B cell (primary cell): ENCODE data around the gene PHF12. TPM values are rescaled to one million over a fixed set of nuclear protein-coding genes. Genes with fewer than 3 reads are reported as not detected.

Source experiments
- ATAC-seq: fragments of 200-7000 bp; cut with Tn5 transposase; one replicate; pipeline ENCODE4 v1.10.0; 2021; ENCODE audit warnings: low read depth, mild to moderate bottlenecking, moderate number of reproducible peaks, moderate library complexity
- CTCF ChIA-PET: fragments of 350-600 bp; sonication (Branson Sonifier 250); formaldehyde crosslinking; loops from one replicate; lab custom pipeline; 2021; ENCODE audit warnings: antibody characterized with exemption, inconsistent platforms; lab: Charles Lee
- POLR2A ChIA-PET: fragments of 350-600 bp; sonication (Branson Sonifier 250); formaldehyde crosslinking; loops from one replicate; lab custom pipeline; 2021; ENCODE audit warnings: antibody characterized with exemption; lab: Charles Lee
- DNase-seq: peaks from one replicate; pipeline ENCODE4 v3.0.0; 2013
- H2AFZ ChIP-seq: 2 replicates; pipeline ENCODE4 v1.6.1; 2012; ENCODE audit warnings: mild to moderate bottlenecking, low read depth, low read length; ENCODE audit not compliant: insufficient read depth, poor library complexity, severe bottlenecking
- H3K27ac ChIP-seq, 2 donors: 1 replicate in 1 of 2; 2 replicates in 1 of 2; pipeline ENCODE4 v1.5.1; 2012 to 2013; ENCODE audit warnings: low read length in 2 of 2, mild to moderate bottlenecking in 2 of 2, moderate library complexity in 1 of 2
- H3K27me3 ChIP-seq, 4 experiments: fragments of 200-600 bp in 1 of 4; sonication (generic) in 1 of 4; replicated peaks in 1 of 4; 1 replicate in 2 of 4; 2 replicates in 2 of 4; pipeline versions ENCODE4 v1.6.1 to v1.7.0; 2013 to 2016; ENCODE audit warnings: low read length in 3 of 4, mild to moderate bottlenecking in 2 of 4, mixed read lengths in 1 of 4, moderate library complexity in 1 of 4; ENCODE audit not compliant: insufficient read depth in 4 of 4, control insufficient read depth in 3 of 4; ENCODE audit errors: control extremely low read depth in 1 of 4
- H3K36me3 ChIP-seq, 2 experiments: replicated peaks in 1 of 2; 1 replicate in 1 of 2; 2 replicates in 1 of 2; pipeline versions ENCODE4 v1.6.1 to v1.7.1; 2013; ENCODE audit warnings: low read length in 1 of 2; ENCODE audit not compliant: insufficient read depth in 2 of 2, control insufficient read depth in 1 of 2; ENCODE audit errors: control extremely low read depth in 1 of 2, extremely low read depth in 1 of 2
- H3K4me1 ChIP-seq, 2 donors: fragments of 200-600 bp in 1 of 2; sonication (generic) in 1 of 2; 1 replicate in 1 of 2; 2 replicates in 1 of 2; pipeline versions ENCODE4 v1.5.1 to v1.6.1; 2013 to 2017; ENCODE audit warnings: low read length in 2 of 2; ENCODE audit not compliant: control insufficient read depth in 2 of 2, insufficient read depth in 2 of 2
- H3K4me2 ChIP-seq: replicated peaks from 2 replicates; pipeline ENCODE3; 2012; ENCODE audit warnings: mild to moderate bottlenecking, low read depth, low read length; ENCODE audit not compliant: poor library complexity, severe bottlenecking
- H3K4me3 ChIP-seq, 5 experiments: fragments of 200-600 bp in 1 of 5; sonication (generic) in 1 of 5; 1 replicate in 3 of 5; 2 replicates in 2 of 5; pipeline versions ENCODE4 v1.5.1 to v1.7.0; 2011 to 2016; ENCODE audit warnings: low read length in 4 of 5, mild to moderate bottlenecking in 4 of 5, low read depth in 2 of 5, control low read depth in 1 of 5, moderate library complexity in 1 of 5; ENCODE audit not compliant: insufficient read depth in 1 of 5; ENCODE audit errors: control extremely low read depth in 1 of 5, extremely low read depth in 1 of 5
- H3K79me2 ChIP-seq: fragments of 200-600 bp; sonication (generic); one replicate; pipeline ENCODE4 v1.6.0; 2016; ENCODE audit warnings: low read length; ENCODE audit not compliant: control insufficient read depth, insufficient read depth
- H3K9ac ChIP-seq: fragments of 200-600 bp; sonication (generic); 2 replicates; pipeline ENCODE4 v1.6.1; 2017; ENCODE audit warnings: mild to moderate bottlenecking, low read length, moderate library complexity
- H3K9me3 ChIP-seq, 3 donors: one replicate each; pipeline versions ENCODE4 v1.6.1 to v1.7.1; 2013; ENCODE audit warnings: low read length in 2 of 3; ENCODE audit not compliant: control insufficient read depth in 2 of 3, insufficient read depth in 1 of 3; ENCODE audit errors: control extremely low read depth in 1 of 3
- H4K20me1 ChIP-seq: 2 replicates; pipeline ENCODE4 v1.6.0; 2012; ENCODE audit warnings: mild to moderate bottlenecking, low read length; ENCODE audit not compliant: insufficient read depth, control insufficient read depth, poor library complexity, severe bottlenecking
- H3K27ac Mint-ChIP-seq: one replicate; pipeline ENCODE4 v1.8.0; 2021; ENCODE audit warnings: mixed read lengths
- H3K27me3 Mint-ChIP-seq: one replicate; pipeline ENCODE4 v1.8.0; 2021; ENCODE audit warnings: mixed read lengths
- H3K4me1 Mint-ChIP-seq: one replicate; pipeline ENCODE4 v1.8.0; 2021; ENCODE audit warnings: mixed read lengths
- H3K4me3 Mint-ChIP-seq: one replicate; pipeline ENCODE4 v1.8.0; 2021; ENCODE audit warnings: mixed read lengths
- H3K9me3 Mint-ChIP-seq: one replicate; pipeline ENCODE4 v1.8.0; 2022; ENCODE audit warnings: mixed read lengths; ENCODE audit not compliant: insufficient read depth
- EZH2 ChIP-seq: IDR thresholded peaks from 2 replicates; pipeline ENCODE4 v1.6.1; 2012; ENCODE audit warnings: borderline replicate concordance, low read depth, mild to moderate bottlenecking, moderate library complexity, low read length; ENCODE audit not compliant: insufficient read depth, poor library complexity, severe bottlenecking
- WGBS: methylation state at CpG from one replicate; pipeline ENCODE4 v1.1.5; 2013; ENCODE audit warnings: missing lambda C conversion rate; ENCODE audit not compliant: insufficient coverage; 5-methylcytosine and 5-hydroxymethylcytosine counted together
- intact Hi-C: fragments of 100-400 bp; cut with micrococcal nuclease; formaldehyde crosslinking; loops from one replicate; pipeline ENCODE4 v1.10.0; 2022
- polyA plus RNA-seq: library from polyadenylated mRNA; depleted of rRNA; stranded (reverse); fragments of >200 nt; gene quantifications from 2 replicates; pipeline ENCODE4 v1.2.3, GENCODE V29; 2012
- total RNA-seq, 2 donors: library from RNA; stranded (reverse); fragments of 120-200 nt in 1 of 2; gene quantifications; 1 replicate in 1 of 2; 2 replicates in 1 of 2; pipeline versions ENCODE4 v1.2.3 to v1.2.4, GENCODE V29; 2013 to 2022
- TF ChIP-seq, protein P1 (sequence below): fragments of 200-600 bp; IDR thresholded peaks from one replicate; pipeline ENCODE4 v1.8.0; 2022; ENCODE audit warnings: antibody characterized with exemption, mild to moderate bottlenecking

The PHF12 gene
- total and polyA plus RNA-seq, 2 donors (not counting 1 experiment from before 2014, with no cell fraction given): 116 to 140 TPM

DNA sequence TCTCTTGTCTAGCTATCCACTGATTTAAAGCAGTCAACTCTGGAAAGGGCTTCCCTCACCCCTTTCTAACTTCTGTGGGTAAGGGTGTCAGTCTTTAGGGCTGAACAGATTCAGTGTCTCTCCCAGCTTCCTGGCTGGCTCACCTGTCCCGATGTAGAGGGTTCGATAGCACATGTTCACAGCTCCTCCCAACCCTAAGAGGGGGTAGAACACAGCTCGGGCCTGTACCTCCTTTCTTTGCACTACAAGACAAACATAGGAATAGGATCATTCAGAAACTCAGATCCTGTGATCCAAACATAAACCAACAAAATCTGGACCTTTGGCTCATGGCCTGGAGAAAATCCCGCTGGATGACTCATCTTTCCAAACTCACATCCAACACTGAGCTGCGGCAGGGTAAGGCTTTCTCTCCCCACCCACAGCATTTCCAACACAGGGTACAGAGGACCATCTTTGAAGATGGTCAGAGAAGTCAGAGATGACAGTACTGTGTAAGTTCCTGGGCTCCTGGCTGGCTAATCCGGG, 42.6 kb downstream of the PHF12 start:
- 92% methylated on average over 2 of the region's 6 CpGs for WGBS
- H3K36me3 ChIP-seq: peaks cover 6 to 80% of the 10 kb centered on the region in 2 experiments
- DNase-seq (no peak), ATAC-seq (no peak)
- ChIA-PET POLR2A (interaction anchor here (0.5 to 1.0 kb wide), 2 partner anchors 41 to 250 kb away, joined by 3 to 6 read pairs; no protein-coding TSS in a partner anchor), CTCF (interaction anchor here (0.6 to 8.9 kb wide), 9 partner anchors 8 to 182 kb away, joined by 3 to 91 read pairs (median 6); partner anchors contain the start of genes FLOT2 and TLCD1)
- no peaks in the 10 kb centered on the region for H3K27me3 ChIP-seq
- no peaks in the 10 kb centered on the region for H3K4me1 Mint-ChIP-seq
- no peak overlapping the region for H3K27ac ChIP-seq
- H2AFZ ChIP-seq: no peak overlapping the region
- H3K9me3 ChIP-seq: no peaks in the 10 kb centered on the region
- no peaks in the 10 kb centered on the region for H3K27me3 Mint-ChIP-seq
- H3K4me3 Mint-ChIP-seq: no peak overlapping the region
- intact Hi-C loops: no loop called here
- peaks cover 3% of the 10 kb centered on the region for H3K79me2 ChIP-seq
- H3K4me1 ChIP-seq: no peaks in the 10 kb centered on the region
- no peak overlapping the region for H3K4me3 ChIP-seq
- no peaks in the 10 kb centered on the region for H3K9me3 Mint-ChIP-seq
- peaks cover 15% of the 10 kb centered on the region for H4K20me1 ChIP-seq
- no peak overlapping the region for H3K27ac Mint-ChIP-seq
- H3K9ac ChIP-seq: no peak overlapping the region
- TF ChIP-seq, protein P1, sequence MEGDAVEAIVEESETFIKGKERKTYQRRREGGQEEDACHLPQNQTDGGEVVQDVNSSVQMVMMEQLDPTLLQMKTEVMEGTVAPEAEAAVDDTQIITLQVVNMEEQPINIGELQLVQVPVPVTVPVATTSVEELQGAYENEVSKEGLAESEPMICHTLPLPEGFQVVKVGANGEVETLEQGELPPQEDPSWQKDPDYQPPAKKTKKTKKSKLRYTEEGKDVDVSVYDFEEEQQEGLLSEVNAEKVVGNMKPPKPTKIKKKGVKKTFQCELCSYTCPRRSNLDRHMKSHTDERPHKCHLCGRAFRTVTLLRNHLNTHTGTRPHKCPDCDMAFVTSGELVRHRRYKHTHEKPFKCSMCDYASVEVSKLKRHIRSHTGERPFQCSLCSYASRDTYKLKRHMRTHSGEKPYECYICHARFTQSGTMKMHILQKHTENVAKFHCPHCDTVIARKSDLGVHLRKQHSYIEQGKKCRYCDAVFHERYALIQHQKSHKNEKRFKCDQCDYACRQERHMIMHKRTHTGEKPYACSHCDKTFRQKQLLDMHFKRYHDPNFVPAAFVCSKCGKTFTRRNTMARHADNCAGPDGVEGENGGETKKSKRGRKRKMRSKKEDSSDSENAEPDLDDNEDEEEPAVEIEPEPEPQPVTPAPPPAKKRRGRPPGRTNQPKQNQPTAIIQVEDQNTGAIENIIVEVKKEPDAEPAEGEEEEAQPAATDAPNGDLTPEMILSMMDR: no peak
- no peak for TF ChIP-seq EZH2
- no peak overlapping the region for H3K4me2 ChIP-seq

DNA sequence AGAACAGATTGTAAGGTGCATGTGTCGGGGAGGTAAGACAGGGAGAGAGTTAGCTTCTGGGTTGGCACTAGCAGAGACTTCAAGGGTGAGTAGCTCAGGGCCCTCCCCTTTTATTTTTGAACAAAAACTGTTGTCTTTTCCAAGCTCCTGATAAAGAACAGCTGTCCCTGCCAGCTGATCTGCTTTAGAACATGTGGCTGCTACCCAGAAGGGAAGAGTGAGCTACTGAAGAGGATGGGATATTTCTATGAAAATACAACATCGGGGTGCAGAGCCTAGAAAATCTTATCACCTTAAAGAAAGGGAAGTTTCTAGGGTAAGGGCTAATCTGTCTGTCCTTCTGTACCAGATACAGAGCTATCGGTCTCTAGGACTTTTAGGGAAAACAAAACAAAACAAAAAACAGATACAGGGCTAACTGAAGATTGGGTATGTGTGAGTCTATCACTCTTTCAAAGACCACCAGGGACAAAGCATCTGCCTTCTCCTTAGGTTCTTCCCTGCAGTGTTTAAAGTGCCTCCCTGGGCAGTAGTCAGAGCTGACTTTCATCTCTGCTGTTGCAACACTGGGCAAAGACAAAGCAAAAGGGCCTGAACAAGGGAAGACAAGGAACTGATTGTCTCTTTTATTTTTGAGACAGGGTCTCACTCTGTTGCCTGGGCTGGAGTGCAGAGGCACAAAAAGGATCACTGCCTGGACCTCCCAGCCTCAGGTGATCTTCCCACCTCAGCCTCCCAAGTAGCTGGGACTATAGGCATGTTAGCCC, 43.4 kb downstream of the PHF12 start:
- H3K27me3 Mint-ChIP-seq: no peaks in the 10 kb centered on the region
- H3K4me1 Mint-ChIP-seq: peaks cover 4% of the 10 kb centered on the region
- intact Hi-C loops: no loop called here
- no peak for ATAC-seq
- POLR2A ChIA-PET: interaction anchor here (1.0 kb wide), 1 partner anchor 42 kb away, joined by 3 read pairs; no protein-coding TSS in a partner anchor
- H3K9me3 ChIP-seq: no peaks in the 10 kb centered on the region
- no peak overlapping the region for H3K4me2 ChIP-seq
- no peak overlapping the region for H3K27ac ChIP-seq
- peaks cover 5 to 72% of the 10 kb centered on the region in 2 experiments for H3K36me3 ChIP-seq
- no peaks in the 10 kb centered on the region for H3K9me3 Mint-ChIP-seq
- H3K4me3 Mint-ChIP-seq: no peak overlapping the region
- no peaks in the 10 kb centered on the region for H3K27me3 ChIP-seq
- H3K9ac ChIP-seq: no peak overlapping the region
- no CpG with 5 or more reads among the region's 3 CpGs for WGBS
- no peak for DNase-seq
- H4K20me1 ChIP-seq: peaks cover 15% of the 10 kb centered on the region
- H2AFZ ChIP-seq: no peak overlapping the region
- H3K4me3 ChIP-seq: no peak overlapping the region
- CTCF ChIA-PET: interaction anchor here (1.3 to 8.9 kb wide), 5 partner anchors 9 to 181 kb away, joined by 3 to 91 read pairs (median 8); partner anchors contain the start of genes FLOT2 and TLCD1
- TF ChIP-seq, protein P1: no peak
- no peak for TF ChIP-seq EZH2
- peaks cover 2% of the 10 kb centered on the region for H3K79me2 ChIP-seq
- H3K27ac Mint-ChIP-seq: peak overlapping the region; percentile 32
- H3K4me1 ChIP-seq: peaks cover 0 to 4% of the 10 kb centered on the region in 2 donors
